Measurements from ENCODE around the gene SCPEP1. TPM values are rescaled to one million over a fixed set of nuclear protein-coding genes. Genes with fewer than 3 reads are reported as not detected.
"Not testable (repeated sequence)": the region's sequence is repeated elsewhere in the genome, so short reads cannot be mapped to it uniquely, and the experiment has no call there.

Gene SCPEP1, protein sequence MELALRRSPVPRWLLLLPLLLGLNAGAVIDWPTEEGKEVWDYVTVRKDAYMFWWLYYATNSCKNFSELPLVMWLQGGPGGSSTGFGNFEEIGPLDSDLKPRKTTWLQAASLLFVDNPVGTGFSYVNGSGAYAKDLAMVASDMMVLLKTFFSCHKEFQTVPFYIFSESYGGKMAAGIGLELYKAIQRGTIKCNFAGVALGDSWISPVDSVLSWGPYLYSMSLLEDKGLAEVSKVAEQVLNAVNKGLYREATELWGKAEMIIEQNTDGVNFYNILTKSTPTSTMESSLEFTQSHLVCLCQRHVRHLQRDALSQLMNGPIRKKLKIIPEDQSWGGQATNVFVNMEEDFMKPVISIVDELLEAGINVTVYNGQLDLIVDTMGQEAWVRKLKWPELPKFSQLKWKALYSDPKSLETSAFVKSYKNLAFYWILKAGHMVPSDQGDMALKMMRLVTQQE
- total RNA-seq = 79.6 TPM

DNA sequence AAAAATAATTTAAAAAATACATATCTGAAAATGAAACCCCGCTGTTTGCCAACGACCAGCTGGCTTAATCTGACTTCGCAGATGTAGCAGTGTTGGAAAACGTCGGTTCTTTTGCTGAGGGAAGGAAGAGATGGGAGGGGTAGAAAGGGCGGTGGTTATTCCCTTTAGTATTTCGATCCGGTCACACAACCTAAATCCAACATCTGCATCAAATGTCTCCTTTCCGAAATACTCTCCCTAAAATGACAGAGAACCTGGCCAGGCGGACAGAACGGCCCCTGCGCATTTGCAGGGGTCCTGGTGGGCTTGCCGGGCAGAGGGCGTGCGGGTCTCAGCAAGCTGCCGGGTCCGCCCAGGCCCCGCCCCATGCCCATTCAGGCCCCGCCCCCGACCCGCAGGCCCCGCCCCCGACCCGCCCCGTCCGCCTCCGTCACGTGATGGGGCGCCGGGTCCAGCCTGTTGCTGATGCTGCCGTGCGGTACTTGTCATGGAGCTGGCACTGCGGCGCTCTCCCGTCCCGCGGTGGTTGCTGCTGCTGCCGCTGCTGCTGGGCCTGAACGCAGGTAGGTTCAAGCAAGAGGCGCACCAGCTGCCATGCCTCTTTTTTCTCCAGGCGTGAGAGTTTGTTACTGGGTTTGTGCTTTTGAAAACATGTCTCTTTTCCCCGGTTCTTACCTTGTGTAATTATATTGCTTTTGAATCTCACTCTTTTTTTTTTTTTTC is at the start of gene SCPEP1:
Gene SCPEP1, plus strand, starts transcription at position 459 of the 723 bp plus-strand sequence. Its CDS starts 29 bp downstream, at position 488.
- peak; percentile 87 for DNase-seq (ENCODE audit: low spot score)

DNA sequence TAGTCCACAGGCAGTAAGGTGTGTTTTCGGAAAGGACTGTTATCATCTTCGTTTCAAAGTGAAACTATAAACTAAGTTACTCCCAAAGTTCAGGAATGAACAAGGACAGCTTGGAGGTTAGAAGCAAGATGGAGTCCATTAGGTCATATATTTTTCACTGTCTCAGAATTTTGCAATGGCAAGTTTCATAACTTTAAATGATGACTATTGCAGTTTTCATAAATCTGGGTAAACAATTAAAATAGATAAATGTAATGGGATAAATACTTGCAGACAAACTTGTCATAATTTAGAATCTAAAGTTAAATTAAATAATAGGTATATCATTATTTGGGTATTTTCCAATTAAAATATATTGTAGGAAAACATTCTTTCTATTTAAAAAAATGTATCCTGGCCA is 49.3 kb upstream of the SCPEP1 start:
- no peak for DNase-seq (ENCODE audit: low spot score)

DNA sequence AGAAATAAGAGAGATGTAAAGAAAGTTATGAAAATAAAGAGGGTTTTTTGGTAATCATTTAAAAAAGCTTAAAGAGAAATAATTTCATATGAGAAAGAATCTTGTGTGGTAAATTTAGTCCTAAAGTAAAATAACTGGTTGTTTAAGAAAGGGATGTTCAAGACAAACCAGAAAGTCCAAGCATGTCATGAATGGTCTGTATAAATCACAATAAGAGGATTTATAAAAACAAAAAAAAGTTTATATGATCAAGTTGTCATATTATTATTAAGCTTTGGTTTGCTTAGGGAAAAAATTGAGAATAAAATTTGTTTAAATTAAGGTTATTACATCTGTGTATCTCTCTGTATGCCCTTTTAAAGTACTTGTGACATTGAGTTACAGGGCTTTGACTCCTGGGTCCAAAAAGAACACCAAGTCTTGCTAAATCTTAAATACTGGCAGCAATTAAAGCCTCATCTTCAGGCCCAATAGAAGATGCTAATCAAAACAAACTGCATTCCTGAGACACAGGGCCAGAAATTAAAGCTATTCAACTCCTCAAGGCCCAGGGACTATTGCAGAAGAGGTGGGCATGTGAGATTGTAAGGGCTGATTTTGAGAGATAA is 48.5 kb upstream of the SCPEP1 start:
- DNase-seq (ENCODE audit: low spot score) = no peak

DNA sequence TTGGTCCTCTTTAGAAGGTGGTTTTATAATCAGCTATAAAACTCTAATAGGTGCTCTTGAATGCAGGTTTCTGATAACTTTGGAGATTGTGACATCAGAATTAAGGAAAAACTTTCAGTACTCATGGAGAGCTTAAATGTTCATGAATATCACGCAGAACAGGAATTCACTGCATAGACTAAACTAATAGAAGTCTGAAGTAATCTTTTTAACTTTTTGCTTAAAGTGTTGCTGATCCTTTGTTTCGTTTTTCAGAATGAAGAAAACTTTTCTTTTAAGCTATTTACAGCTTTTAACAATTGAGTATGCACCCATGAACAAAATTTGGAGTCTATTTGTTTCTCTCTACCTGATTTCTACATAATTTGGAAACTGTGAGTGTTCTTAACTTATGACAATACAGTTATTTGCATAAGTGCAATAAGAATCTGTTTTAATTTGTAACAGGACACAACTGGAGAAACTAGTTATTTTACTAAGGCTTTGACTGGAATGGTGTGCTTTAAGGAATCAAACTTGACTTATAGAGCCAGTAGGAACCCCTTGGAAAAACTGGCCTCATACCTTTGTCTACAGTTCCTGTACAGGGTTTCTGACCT is 47.1 kb upstream of the SCPEP1 start:
- DNase-seq (ENCODE audit: low spot score) = no peak

DNA sequence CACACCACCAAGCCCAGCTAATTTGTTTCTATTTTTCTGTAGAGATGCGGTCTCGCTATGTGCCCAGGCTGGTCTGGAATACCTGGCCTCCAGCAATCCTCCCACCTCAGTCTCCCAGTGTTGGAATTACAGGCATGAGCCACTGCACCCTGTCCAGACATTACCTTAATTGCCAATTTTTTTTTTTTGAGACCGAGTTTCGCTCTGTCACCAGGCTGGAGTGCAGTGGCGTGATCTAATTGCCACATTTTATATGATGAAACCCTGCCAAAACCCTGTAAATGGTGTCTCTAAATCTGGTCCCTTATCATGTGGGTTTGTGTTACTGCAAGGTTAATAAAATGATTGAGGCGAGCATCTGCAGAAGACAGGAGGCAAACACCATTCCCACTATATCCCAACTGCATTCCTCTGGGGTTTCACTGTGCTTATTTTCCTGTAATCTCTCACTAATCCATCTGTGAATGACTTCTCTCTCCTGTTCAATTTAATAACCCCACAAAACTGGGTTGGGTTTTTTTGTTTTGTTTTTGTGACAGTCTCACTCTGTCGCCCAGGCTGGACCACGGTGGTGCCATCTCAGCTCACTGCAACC is 44.7 kb upstream of the SCPEP1 start:
- no peak for DNase-seq (ENCODE audit: low spot score)

DNA sequence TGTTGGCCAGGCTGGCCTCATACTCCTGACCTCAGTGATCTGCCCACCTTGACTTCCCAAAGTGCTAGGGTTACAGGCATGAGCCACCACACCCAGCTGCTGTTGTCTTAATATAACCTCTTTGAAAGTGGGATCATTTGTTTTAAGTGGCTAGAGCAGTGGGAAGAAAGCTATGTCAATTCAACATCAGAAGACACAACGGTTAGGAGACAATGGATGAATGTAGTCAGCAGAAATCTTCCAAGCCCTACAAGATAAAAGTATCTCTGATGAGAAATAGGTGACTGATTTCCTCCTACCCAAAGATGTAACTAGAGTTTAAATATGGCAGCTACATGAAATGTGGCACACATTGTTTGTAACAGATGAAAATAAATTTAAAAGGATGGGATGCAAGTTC is 44.1 kb upstream of the SCPEP1 start:
- no peak for DNase-seq (ENCODE audit: low spot score)

DNA sequence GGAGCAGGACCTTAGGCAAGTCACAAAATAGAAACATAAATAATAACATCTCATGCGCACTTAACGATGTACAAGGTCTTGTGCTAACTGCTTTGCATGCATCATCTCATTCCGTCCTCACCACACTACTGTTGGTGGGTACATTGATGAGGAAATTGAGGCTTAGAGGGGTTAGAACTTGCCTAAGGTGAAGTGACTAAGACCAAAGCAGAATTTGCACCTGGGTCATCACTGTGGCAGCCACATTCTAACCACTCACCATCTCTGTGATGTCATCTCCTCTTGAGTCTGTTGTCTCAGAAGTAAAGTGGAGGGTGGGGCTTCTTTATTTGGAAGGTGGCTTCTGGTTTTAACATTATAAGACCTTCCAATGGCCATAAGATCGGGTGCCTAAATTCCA is 43.7 kb upstream of the SCPEP1 start:
- no peak for DNase-seq (ENCODE audit: low spot score)

DNA sequence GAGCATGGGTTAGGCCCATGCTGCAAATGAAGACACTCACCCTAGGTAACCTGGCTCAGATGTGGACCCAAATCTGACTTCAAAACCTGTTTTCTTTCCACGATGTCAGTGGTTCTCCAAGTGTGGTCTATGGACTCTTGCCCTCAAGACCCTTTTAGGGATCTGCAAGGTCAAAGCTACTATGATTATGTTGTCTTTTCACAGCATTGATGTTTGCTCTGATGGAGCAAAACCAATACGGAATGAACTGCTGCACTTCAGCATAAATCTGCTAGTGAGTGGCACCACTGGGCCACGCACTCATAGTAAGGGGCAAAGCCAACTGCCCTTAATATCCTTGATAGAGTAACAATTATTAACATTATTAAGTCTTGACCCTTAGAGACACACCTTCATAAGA is 42.5 kb upstream of the SCPEP1 start:
- no peak for DNase-seq (ENCODE audit: low spot score)

DNA sequence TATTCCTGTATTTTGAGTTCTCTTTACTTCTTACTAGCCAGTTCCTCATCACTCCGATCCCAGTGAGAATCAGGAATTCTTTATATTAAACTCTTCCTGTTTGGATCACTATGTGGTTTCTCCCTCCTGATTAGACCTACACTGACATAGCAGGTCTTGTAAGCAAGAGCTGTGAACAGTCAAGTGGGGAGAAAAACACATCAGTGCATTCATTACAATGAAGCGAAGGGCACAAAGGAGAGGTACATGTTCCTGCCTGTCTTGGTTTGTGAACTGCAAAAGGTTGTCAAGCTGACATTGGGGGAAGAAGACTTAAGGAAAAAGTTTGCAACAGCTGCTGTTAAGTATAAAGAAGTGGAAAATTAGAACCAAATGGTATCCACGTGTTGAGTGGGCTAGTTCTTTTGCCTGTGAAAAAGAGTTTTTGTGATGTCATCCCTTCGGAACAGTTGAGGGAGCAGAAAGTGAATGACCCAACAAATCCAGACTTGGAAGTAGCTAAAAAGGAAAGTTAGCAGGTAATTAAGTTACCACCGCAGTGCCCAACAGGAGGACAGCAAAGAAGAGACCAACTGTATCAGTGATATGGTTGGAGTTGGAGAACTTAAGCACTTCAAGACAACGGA is 41.1 kb upstream of the SCPEP1 start:
- DNase-seq (ENCODE audit: low spot score) = no peak

DNA sequence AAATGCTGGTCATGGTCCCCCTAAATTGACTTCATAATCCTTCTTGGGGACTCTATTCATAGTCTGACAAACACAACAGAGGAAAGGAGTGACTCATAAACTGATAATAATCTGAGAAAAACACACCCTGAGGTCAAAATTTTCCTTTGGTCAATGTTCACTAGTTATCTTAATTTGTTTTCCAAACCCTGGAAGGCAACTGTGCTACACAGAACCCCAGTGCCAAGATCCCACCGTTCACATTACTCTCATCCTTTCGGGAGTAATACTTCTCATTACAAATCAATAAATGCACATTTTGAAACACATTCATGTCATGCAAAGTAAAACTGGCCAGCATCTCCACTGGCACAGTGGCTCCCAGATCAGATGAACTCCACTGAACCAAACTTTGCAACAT is 40.2 kb upstream of the SCPEP1 start:
- DNase-seq (ENCODE audit: low spot score) = no peak

DNA sequence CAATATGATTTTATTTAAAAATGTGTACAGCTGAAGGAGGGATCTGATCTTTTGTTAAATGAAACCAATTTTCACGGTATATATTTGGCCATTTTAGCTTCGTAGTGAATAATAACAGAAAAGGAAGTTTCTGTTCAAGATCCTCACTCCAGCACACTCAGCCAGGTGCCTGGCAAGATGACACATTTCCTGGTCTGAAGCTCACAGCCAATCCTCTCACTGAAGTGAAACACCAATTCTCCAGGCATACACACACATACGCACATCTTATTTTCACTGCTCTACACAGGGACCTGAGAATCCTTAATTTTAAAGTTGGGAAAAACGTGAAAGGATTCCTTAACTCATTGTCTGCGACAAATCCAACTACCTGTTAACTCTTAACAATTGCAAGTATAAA is 39.7 kb upstream of the SCPEP1 start:
- DNase-seq (ENCODE audit: low spot score) = not testable (repeated sequence)

DNA sequence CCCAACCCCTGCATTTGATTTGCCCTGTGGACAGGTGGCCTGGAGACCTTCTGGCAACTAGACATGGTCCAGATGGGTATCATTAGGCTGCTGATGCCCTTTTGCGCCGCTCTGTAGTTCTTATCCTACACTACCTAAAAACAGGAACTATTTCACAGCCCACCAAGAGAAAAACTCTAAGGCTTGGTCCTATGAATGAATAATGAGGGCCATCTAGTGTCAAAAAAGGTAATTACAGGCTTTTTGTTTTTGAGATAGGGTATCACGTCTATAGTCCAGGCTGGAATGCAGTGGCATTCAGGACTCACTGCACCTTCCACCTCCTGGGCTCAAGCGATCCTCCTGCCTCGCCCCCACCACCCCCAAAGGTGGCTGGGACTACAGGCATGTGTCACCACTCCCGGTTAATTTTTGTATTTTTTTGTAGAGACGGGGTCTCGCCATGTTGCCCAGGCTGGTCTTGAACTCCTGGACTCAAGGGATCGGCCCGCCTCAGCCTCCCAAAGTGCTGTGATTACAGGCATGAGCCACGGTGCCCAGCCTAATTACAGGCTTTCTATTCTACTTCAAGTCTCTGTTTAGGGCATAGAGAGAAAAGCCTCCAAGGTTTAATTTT is 38.0 kb upstream of the SCPEP1 start:
- no peak for DNase-seq (ENCODE audit: low spot score)

DNA sequence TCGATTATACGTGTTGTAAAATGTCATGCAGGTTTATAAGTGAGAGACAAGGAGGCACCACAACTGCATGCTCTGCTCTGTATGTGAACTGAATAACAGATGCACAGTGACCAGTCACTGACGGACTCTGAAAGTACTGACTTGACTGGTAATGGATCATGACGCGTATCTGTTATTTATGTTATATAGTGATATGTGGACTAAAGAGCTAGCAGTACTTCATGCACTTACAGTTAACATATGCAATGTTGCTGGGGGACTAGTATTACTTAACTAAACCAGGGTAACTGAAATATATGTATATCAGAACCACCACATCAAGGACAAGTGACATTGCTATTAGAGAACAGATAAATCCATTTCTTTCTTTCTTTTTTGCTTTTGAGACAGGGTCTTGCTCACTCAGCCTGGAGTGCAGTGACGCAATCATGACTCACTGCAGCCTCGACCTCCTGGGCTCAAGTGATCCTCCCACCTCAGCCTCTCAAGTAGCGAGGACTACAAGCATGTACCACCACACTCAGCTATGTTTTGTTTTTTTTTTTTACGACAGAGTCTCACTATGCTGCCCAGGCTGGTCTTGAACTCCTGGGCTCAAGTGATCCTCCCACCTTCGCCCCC is 34.3 kb upstream of the SCPEP1 start:
- no peak for DNase-seq (ENCODE audit: low spot score)

DNA sequence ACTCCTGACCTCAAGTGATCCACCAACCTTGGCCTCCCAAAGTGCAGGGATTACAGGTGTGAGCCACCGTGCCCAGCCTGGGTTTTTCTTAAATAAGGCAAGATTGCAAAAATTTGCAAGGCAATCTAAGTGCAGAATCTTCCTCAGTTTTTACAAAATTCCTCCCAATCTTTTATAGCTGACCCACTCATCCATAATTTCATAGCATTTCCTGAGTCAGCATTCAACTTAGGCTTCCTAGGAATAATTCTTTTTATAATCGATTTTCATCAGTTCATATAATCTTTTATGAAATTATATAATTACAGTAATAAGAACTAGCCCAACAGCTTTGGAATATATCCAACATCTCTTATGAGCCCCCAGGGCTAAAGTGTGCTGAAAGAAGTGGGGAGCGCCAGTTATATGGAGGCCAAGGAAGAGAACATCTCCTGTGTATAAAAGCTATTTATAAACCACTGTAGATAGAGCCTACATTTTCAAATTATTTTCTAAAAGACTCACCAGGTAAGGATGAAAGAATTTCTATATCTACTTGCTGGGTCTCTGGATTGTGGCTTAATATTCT is 31.9 kb upstream of the SCPEP1 start:
- DNase-seq (ENCODE audit: low spot score) = no peak

DNA sequence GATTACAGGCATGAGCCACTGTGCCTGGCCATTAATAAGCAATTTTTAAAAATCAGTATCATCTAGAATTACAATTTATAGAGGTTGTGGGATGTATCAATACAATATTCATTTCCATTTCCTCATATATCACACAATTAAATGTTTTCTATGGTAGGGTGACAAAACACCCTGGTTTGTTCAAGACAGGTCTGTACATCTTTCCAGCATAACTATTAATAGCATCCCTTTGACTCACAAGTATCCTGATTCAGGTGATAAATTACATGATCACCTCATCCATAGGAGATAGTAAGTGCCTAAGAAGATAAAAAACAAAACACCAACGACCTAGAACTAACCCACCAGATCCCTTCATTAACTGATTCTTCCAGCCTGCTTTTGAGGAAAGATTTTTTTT is 30.2 kb upstream of the SCPEP1 start:
- DNase-seq (ENCODE audit: low spot score) = no peak

DNA sequence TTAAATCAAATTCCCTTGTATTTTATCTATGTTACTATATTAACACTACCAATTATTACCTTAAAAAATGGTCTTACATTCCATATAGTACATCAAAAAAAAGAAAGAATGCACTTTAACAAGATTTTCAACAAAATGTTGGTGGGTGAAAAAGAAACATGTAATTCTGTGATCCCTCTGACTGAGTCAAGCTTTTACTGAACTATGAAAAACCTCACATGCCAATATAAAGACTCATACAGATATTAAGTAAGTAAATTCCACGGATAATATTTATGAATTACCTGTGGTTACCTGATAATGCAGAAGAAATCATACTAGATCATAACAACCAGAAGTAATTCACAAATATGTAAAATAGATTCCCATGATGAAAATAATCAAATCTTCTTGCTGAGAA is 29.4 kb upstream of the SCPEP1 start:
- DNase-seq (ENCODE audit: low spot score) = no peak

DNA sequence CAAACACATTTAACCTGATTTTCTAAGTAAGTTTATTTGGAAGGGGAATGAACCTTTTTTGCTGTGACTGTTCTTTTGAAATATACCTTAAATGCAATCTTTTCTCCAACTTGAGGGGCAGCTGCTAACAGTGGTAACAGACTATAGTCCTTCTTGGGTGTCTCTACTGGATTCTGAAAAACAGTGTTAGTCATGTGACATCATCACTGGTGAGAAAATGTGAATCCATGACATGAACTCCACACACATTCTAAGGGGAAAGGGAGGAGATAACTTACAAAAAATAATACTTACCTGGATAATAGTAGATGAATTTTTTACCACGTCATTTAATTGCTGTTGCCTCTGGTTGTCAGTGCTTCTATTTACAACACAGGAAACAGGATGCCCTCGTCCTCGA is 28.3 kb upstream of the SCPEP1 start:
- no peak for DNase-seq (ENCODE audit: low spot score)

DNA sequence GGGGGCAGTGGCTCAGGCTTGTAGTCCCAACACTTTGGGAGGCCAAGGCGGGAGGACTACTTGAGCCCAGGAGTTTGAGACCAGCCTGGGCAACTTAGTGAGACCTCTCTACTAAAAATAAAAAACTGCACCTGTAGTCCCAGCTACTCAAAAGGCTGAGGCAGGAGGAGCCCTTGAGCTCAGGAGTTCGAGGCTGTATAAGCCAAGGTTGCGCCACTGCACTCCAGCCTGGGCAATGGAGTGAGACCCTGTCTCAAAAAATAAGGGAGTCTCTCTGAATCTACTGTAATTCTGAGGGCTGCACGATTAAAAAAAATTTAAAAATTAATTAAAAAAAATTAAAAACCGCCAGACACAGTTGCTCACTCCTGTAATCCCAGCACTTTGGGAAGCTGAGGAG is 20.9 kb upstream of the SCPEP1 start:
- no peak for DNase-seq (ENCODE audit: low spot score)

DNA sequence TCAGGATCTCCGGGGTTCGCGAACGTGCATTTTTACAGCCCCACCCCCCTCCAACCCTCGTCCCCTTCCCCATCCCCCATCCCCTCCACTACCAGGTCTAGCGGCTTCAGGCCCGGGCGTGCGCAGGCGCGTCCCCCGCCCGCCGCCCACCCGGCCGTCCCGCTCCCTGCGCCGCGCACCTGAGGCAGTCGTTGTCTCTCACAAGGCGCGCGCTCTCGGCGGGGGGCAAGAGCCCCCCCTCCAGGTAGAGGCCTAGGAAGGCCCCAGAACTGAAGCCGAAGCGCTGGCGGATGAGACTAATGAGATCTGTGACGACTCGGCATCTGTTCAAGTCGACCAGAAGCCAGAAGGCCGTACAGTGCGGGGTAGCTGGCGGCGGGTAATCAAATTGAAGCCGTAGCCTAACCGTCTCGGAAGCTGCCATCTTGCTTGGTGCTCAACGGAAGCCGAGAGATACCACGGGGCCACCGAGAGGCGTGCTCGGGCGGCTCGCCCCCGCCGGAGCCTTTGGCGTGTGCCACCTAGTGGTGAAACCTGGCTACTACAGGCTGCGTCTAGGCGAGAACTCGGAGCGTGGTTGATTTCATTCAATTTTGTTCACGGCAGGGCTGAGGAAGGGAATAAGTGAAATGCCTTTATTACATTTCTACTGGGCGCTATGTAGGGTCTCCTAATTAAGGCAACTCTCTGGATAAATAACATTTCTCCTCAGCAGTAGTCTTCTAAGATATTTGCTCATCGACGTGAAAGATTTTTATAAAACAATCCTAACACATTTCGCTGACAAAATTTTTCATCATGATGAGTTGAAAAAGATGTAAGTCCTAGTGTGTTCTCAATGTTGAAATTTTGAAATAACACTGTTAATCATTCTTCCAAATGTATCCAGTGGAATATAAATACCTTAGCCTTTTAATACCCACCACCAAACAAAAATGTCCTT is 17.1 kb upstream of the SCPEP1 start, which contains the start of gene COIL:
Gene COIL, minus strand, starts transcription at position 455 of the 943 bp plus-strand sequence. Its CDS starts 31 bp downstream, at position 424.
- DNase-seq (ENCODE audit: low spot score) = peak; percentile 94

All from ureter (tissue), 1 donor.